Prostate gland (tissue), 2 donors: Measurements from ENCODE around the gene EML1. TPM values are rescaled to one million over a fixed set of nuclear protein-coding genes. Genes with fewer than 3 reads are reported as not detected.

ENCODE experiments used
- DNase-seq: peaks from one replicate; pipeline ENCODE4 v3.0.0-alpha.2; 2019; ENCODE audit warnings: low spot score
- H3K27ac ChIP-seq, 2 donors: fragments of 200-600 bp; sonication (generic); 2 replicates each; pipeline ENCODE4 v1.5.1; 2017 to 2019
- H3K27me3 ChIP-seq: fragments of 200-600 bp; sonication (generic); replicated peaks from 2 replicates; pipeline ENCODE4 v1.5.1; 2019; ENCODE audit not compliant: insufficient read depth
- H3K36me3 ChIP-seq, 2 donors: fragments of 200-600 bp; sonication (generic); 1 replicate in 1 of 2; 2 replicates in 1 of 2; pipeline versions ENCODE4 v1.5.1 to v1.8.1; 2017 to 2019
- H3K4me1 ChIP-seq: fragments of 200-600 bp; sonication (generic); replicated peaks from 2 replicates; pipeline ENCODE4 v1.5.1; 2019
- H3K4me3 ChIP-seq, 2 donors: fragments of 200-600 bp; sonication (generic); 2 replicates each; pipeline ENCODE4 v1.5.1; 2017 to 2019
- H3K9me3 ChIP-seq: fragments of 200-600 bp; sonication (generic); 2 replicates; pipeline ENCODE4 v1.5.1; 2017
- CTCF ChIP-seq, 4 experiments: fragments of 200-600 bp in 2 of 4; fragments of 450-650 bp in 2 of 4; sonication (generic) in 2 of 4; IDR thresholded peaks; 1 replicate in 3 of 4; 2 replicates in 1 of 4; pipeline ENCODE4 v1.5.1; 2016 to 2019; ENCODE audit warnings: antibody characterized with exemption in 4 of 4, mild to moderate bottlenecking in 2 of 4, moderate library complexity in 2 of 4
- POLR2A ChIP-seq: fragments of 450-650 bp; IDR thresholded peaks from one replicate; pipeline ENCODE4 v1.6.1; 2016; ENCODE audit warnings: antibody characterized with exemption, mild to moderate bottlenecking
- POLR2AphosphoS5 ChIP-seq: sonication (generic); formaldehyde crosslinking; IDR thresholded peaks from one replicate; pipeline ENCODE4 v1.6.1; 2017; ENCODE audit warnings: antibody characterized with exemption
- WGBS: methylation state at CpG from one replicate; pipeline ENCODE4 v1.1.5; 2018; 5-methylcytosine and 5-hydroxymethylcytosine counted together
- intact Hi-C: fragments of 100-400 bp; cut with DNase I; formaldehyde crosslinking; loops from one replicate; pipeline ENCODE4 v1.14.2; 2022
- total RNA-seq, 2 donors: library from RNA; depleted of rRNA; stranded (reverse); fragments of >200 nt; gene quantifications; one replicate each; pipeline ENCODE4 v1.1.0, GENCODE V29; 2016

The EML1 gene
- total RNA-seq, 2 donors from 2014 or later: 7.0 to 31.8 TPM

DNA sequence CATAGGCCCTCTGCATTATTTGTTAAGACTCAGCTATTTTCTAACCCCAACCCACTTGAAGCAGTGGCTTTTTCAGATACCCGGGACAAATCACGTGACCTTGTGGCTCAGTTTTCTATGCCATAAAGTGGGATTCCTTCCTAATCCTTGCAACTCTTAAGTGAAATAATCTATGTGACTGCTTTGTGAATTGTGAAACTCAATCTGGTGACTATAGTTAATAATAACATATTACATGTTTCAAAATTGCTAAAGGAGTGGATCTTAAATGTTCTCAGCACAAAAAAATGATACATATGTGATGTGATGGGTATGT lies 17.3 kb downstream of the EML1 start:
- no peak overlapping the region for H3K4me3 ChIP-seq
- H3K27ac ChIP-seq: no peak overlapping the region
- no peak for DNase-seq
- H3K9me3 ChIP-seq: no peaks in the 10 kb centered on the region
- no peaks in the 10 kb centered on the region for H3K27me3 ChIP-seq
- intact Hi-C loops: no loop called here
- WGBS: 94% methylated on average over 2 of the region's 2 CpGs
- H3K36me3 ChIP-seq: no peaks in the 10 kb centered on the region
- no peak for TF ChIP-seq CTCF (IDR thresholded peaks at IDR 0.05)
- TF ChIP-seq POLR2AphosphoS5: no peak
- TF ChIP-seq POLR2A: no peak
- H3K4me1 ChIP-seq: no peaks in the 10 kb centered on the region

DNA sequence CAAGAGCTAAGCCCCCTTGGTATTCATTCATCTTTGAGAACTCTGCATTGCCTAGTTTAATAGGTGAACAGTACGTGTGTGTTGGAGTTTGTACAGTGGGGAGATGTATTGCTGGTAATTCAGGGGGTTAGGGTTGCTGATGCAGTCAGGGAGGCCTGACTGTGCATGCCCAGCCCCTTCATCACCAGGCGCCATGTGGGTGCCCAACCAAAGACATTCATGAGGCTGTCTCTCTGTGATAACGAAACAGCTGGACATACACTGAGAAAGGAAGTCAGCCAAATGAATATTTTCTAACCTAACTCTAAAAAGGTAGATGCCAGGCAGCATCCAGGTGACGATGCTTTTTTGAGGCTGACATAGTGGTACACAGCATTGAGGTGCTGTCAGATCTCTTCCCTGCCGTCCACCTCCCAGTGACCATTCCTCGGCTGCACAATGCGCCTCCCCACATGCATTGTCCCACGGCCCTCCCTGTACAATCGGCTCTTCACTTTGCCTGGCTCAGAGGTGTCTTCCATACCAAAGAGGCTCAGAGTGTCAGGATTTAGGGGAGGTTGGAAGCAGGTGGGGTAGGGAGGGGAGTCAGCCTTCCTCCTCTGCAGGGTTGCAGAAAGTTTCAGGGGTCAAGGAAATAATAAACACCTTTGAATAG lies 19.0 kb downstream of the EML1 start:
- Histone ChIP-seq H3K9me3 (no peaks in the 10 kb centered on the region), H3K27ac (no peak overlapping the region), H3K4me1 (no peaks in the 10 kb centered on the region), H3K36me3 (no peaks in the 10 kb centered on the region), H3K27me3 (no peaks in the 10 kb centered on the region), H3K4me3 (no peak overlapping the region)
- 88% methylated on average over 9 of the region's 9 CpGs for WGBS
- DNase-seq: no peak
- intact Hi-C loops: no loop called here
- TF ChIP-seq POLR2AphosphoS5: no peak
- TF ChIP-seq POLR2A: no peak
- TF ChIP-seq CTCF (IDR thresholded peaks at IDR 0.05): no peak

- no peak for DNase-seq
- Histone ChIP-seq H3K27me3 (no peaks in the 10 kb centered on the region), H3K9me3 (no peaks in the 10 kb centered on the region), H3K4me1 (no peaks in the 10 kb centered on the region), H3K27ac (no peak overlapping the region), H3K36me3 (no peaks in the 10 kb centered on the region), H3K4me3 (no peak overlapping the region)
- intact Hi-C loops: no loop called here
- TF ChIP-seq POLR2A: no peak
- TF ChIP-seq POLR2AphosphoS5: no peak
- TF ChIP-seq CTCF (IDR thresholded peaks at IDR 0.05): no peak
- WGBS: 94% methylated on average over 6 of the region's 6 CpGs
Measured at GRCh38 chr14:99812892-99813291, 19.7 kb downstream of the EML1 start.

DNA sequence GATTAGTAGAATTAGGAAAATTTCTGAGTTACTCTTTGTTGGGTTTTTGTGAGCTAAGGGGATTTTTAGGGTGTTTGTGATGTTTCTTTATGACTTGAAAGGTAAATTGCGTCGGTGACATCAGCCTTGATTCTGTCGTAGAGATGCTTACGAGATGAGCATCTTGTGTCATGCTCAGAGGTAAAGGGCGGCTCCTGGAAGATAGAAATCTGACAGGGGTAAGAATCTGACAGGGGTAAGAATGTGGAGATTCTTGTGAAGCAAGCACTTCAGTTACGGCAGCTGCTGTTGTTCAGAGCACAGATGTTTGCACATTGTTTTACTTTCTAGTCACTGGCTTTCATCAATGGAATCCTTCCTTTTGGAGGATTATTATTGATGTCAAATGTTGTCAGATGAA lies 22.5 kb downstream of the EML1 start:
- TF ChIP-seq CTCF (IDR thresholded peaks at IDR 0.05) (no peak), POLR2AphosphoS5 (no peak), POLR2A (no peak)
- DNase-seq: no peak
- Histone ChIP-seq H3K27ac (no peak overlapping the region), H3K4me1 (no peaks in the 10 kb centered on the region), H3K9me3 (no peaks in the 10 kb centered on the region), H3K36me3 (no peaks in the 10 kb centered on the region), H3K4me3 (no peak overlapping the region), H3K27me3 (no peaks in the 10 kb centered on the region)
- WGBS: 76% methylated on average over 6 of the region's 6 CpGs
- intact Hi-C loops: no loop called here

DNA sequence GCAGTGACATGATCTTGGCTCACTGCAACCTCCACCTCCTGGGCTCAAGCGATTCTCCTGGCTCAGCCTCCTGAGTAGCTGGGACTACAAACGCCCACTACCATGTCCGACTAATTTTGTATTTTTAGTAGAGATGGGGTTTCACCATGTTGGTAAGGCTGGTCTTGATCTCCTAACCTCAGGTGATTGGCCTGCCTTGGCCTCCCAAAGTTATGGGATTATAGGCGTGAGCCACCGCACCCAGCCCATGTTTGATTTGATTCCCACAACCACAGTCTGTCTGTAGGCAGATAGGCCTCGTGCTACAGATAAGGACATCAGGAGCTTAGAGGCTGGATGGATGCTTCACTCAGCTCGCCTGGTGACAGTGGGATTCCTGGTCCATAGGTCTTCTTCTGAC lies 23.0 kb downstream of the EML1 start:
- 78% methylated on average over 7 of the region's 7 CpGs for WGBS
- no peaks in the 10 kb centered on the region for H3K9me3 ChIP-seq
- H3K27me3 ChIP-seq: no peaks in the 10 kb centered on the region
- no peak for DNase-seq
- TF ChIP-seq POLR2A (no peak), POLR2AphosphoS5 (no peak), CTCF (IDR thresholded peaks at IDR 0.05) (no peak)
- H3K27ac ChIP-seq: no peak overlapping the region
- intact Hi-C loops: no loop called here
- H3K36me3 ChIP-seq: no peaks in the 10 kb centered on the region
- no peaks in the 10 kb centered on the region for H3K4me1 ChIP-seq
- H3K4me3 ChIP-seq: no peak overlapping the region
